Measurements from ENCODE around the gene SPAG6.

Gene SPAG6

GRCh38 chr10:22464966-22465629 lies 119.8 kb downstream of the SPAG6 start:
- DNase-seq = no peak

- DNase-seq = no peak
These were observed 121.6 kb downstream of the SPAG6 start for GRCh38 chr10:22466763-22467334.
